Effector memory CD4-positive, alpha-beta T cell (primary cell): ENCODE data around the gene ITGA6.
"Not testable (repeated sequence)": the region's sequence is repeated elsewhere in the genome, so short reads cannot be mapped to it uniquely, and the experiment has no call there.

Source experiments
- DNase-seq, 3 donors: peaks; one replicate each; pipeline ENCODE4 v3.0.0-alpha.2; 2020
- H3K27ac ChIP-seq: 2 replicates; pipeline ENCODE4 v1.7.0; 2013; ENCODE audit warnings: mild to moderate bottlenecking, low read length, moderate library complexity; ENCODE audit not compliant: insufficient read depth, poor library complexity, severe bottlenecking
- H3K27me3 ChIP-seq: replicated peaks from 2 replicates; pipeline ENCODE4 v1.7.0; 2013; ENCODE audit warnings: mild to moderate bottlenecking, low read length; ENCODE audit not compliant: insufficient read depth, control insufficient read depth, poor library complexity, severe bottlenecking
- H3K36me3 ChIP-seq: 2 replicates; pipeline ENCODE4 v1.7.0; 2013; ENCODE audit warnings: mild to moderate bottlenecking, low read length, moderate library complexity; ENCODE audit not compliant: control insufficient read depth, insufficient read depth
- H3K4me1 ChIP-seq: 2 replicates; pipeline ENCODE4 v1.7.0; 2013; ENCODE audit warnings: low read length, mild to moderate bottlenecking; ENCODE audit not compliant: control insufficient read depth, insufficient read depth, poor library complexity, severe bottlenecking
- H3K4me3 ChIP-seq: 2 replicates; pipeline ENCODE4 v1.7.0; 2013; ENCODE audit warnings: low read length, low read depth, mild to moderate bottlenecking; ENCODE audit not compliant: insufficient read depth, poor library complexity, severe bottlenecking
- H3K9me3 ChIP-seq: 2 replicates; pipeline ENCODE4 v1.7.0; 2013; ENCODE audit warnings: mild to moderate bottlenecking, low read length, moderate library complexity; ENCODE audit not compliant: control insufficient read depth

Gene ITGA6

GRCh38 chr2:172512810-172513523 is 85.6 kb downstream of the ITGA6 start:
- DNase-seq: no peak
- H3K4me3 ChIP-seq: no peak overlapping the region
- H3K36me3 ChIP-seq: no peaks in the 10 kb centered on the region
- peaks cover 8% of the 10 kb centered on the region for H3K9me3 ChIP-seq
- H3K27me3 ChIP-seq: no peaks in the 10 kb centered on the region
- no peaks in the 10 kb centered on the region for H3K4me1 ChIP-seq
- H3K27ac ChIP-seq: no peak overlapping the region

DNA sequence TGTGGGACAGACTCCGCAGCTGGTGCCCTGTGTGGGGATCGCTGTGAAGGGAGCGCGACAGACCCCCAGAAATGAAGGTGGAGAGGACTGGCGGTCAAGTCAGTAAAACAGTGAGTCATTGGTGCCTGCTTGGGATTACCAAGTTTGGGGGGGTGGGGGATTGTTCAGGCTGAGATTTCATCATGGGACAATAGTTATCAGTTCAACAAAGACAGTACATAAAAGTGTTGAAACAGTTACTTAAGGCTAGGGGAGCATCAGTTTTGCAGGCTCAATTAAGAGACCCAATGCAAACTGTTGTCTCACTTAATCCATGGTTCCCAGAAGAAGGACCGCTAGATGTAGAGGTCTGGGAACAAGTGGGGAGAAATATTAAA is 86.1 kb downstream of the ITGA6 start:
- no peak for DNase-seq
- Histone ChIP-seq H3K9me3 (peaks cover 8% of the 10 kb centered on the region), H3K27ac (no peak overlapping the region), H3K4me3 (no peak overlapping the region), H3K27me3 (no peaks in the 10 kb centered on the region), H3K4me1 (no peaks in the 10 kb centered on the region), H3K36me3 (no peaks in the 10 kb centered on the region)

GRCh38 chr2:172513935-172514586 is 86.7 kb downstream of the ITGA6 start:
- Histone ChIP-seq H3K4me1 (no peaks in the 10 kb centered on the region), H3K36me3 (no peaks in the 10 kb centered on the region), H3K27me3 (no peaks in the 10 kb centered on the region), H3K27ac (no peak overlapping the region), H3K4me3 (no peak overlapping the region), H3K9me3 (peaks cover 8% of the 10 kb centered on the region)
- DNase-seq: no peak

GRCh38 chr2:172516299-172516698 is 88.9 kb downstream of the ITGA6 start:
- Histone ChIP-seq H3K4me1 (no peaks in the 10 kb centered on the region), H3K27me3 (no peaks in the 10 kb centered on the region), H3K27ac (no peak overlapping the region), H3K36me3 (no peaks in the 10 kb centered on the region), H3K9me3 (peaks cover 8% of the 10 kb centered on the region), H3K4me3 (no peak overlapping the region)
- DNase-seq: no peak

DNA sequence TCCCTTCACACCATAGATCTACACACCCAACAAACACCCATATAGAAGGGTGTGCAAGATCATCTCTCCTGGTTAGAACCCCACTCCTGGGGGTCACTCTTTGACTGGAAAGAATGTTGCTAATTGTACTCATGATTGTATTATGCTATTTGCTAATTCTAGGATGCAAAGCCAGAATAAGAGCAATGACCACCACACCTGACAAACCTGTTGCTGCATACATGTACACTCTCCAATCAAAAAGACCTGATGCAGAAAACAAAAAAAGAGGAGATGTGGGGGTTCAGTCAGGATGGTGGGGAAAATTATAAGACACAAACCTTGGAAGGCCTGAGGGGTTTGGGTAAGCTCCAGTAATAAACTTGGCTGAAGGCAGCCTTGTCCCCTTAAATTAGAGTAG is 91.6 kb downstream of the ITGA6 start:
- Histone ChIP-seq H3K4me3 (no peak overlapping the region), H3K4me1 (no peaks in the 10 kb centered on the region), H3K27me3 (no peaks in the 10 kb centered on the region), H3K36me3 (no peaks in the 10 kb centered on the region), H3K27ac (no peak overlapping the region), H3K9me3 (no peaks in the 10 kb centered on the region)
- no peak for DNase-seq

- no peak for DNase-seq
- no peaks in the 10 kb centered on the region for H3K4me1 ChIP-seq
- no peak overlapping the region for H3K4me3 ChIP-seq
- no peaks in the 10 kb centered on the region for H3K27me3 ChIP-seq
- no peak overlapping the region for H3K27ac ChIP-seq
- no peaks in the 10 kb centered on the region for H3K9me3 ChIP-seq
- H3K36me3 ChIP-seq: no peaks in the 10 kb centered on the region
Measured at GRCh38 chr2:172525601-172526000, 98.2 kb downstream of the ITGA6 start.

GRCh38 chr2:172531309-172531708 is 103.9 kb downstream of the ITGA6 start:
- H3K4me1 ChIP-seq: no peaks in the 10 kb centered on the region

GRCh38 chr2:172532461-172532860 is 105.1 kb downstream of the ITGA6 start:
- H3K9me3 ChIP-seq, DNase-seq, H3K27me3 ChIP-seq, H3K4me1 ChIP-seq, H3K36me3 ChIP-seq, H3K27ac ChIP-seq, H3K4me3 ChIP-seq: not testable (repeated sequence)

More at GRCh38 chr2:172531309-172531708, 103.9 kb downstream of the ITGA6 start:
- no peaks in the 10 kb centered on the region for H3K27me3 ChIP-seq
- no peaks in the 10 kb centered on the region for H3K36me3 ChIP-seq
- H3K4me3 ChIP-seq: no peak overlapping the region
- no peak for DNase-seq
- H3K27ac ChIP-seq: no peak overlapping the region
- H3K9me3 ChIP-seq: peaks cover 5% of the 10 kb centered on the region

DNA sequence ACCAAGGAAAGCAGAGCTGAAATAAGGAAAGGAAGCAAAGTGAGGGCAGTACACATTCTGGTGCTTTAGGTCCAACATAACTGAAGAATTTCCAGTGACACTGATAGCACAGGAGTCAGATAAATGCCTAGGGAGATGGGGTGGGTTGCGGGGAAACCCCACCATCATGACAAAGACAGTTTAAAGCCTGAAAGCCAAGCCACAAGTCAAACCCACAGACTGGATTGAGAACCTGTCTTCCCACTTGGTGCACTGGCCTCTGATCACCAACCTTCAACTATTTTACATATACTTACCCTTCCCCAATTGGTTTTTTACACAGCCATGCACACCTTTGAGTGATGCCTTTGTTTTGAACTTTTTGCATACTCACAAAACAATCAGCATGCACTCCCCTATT is 106.3 kb downstream of the ITGA6 start:
- Histone ChIP-seq H3K27ac (no peak overlapping the region), H3K27me3 (no peaks in the 10 kb centered on the region), H3K36me3 (no peaks in the 10 kb centered on the region), H3K4me3 (no peak overlapping the region), H3K4me1 (no peaks in the 10 kb centered on the region), H3K9me3 (peaks cover 5% of the 10 kb centered on the region)
- DNase-seq: no peak

DNA sequence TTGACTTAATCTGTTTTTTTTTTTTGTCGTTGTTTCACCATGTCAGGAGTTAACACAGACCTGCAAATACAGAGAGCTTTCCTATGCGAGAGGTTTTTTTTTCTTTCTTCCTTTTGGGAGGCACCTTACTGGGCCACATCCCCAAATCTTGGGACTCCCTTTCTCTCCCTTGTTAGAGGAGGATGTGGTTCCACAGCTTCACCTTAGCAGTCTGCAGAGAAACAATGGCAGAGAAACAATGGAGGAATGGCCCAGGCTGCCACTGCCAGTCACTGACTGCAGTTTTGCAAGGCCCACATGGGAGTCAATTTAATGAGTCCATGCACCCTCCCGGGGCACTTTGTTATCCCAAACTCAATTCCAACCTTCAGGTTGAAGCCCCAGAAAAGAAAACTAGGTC is 107.7 kb downstream of the ITGA6 start:
- Histone ChIP-seq H3K27ac (no peak overlapping the region), H3K27me3 (no peaks in the 10 kb centered on the region), H3K9me3 (peaks cover 5% of the 10 kb centered on the region), H3K36me3 (no peaks in the 10 kb centered on the region), H3K4me3 (no peak overlapping the region), H3K4me1 (no peaks in the 10 kb centered on the region)
- DNase-seq: no peak
